Smooth muscle cell (in vitro differentiated cells): Measurements from ENCODE around the gene ACTBL2. TPM values are rescaled to one million over a fixed set of nuclear protein-coding genes. Genes with fewer than 3 reads are reported as not detected.
A peak's percentile ranks its signal among the peaks of the same experiment; 100 is the strongest.
"Not testable (repeated sequence)": the region's sequence is repeated elsewhere in the genome, so short reads cannot be mapped to it uniquely, and the experiment has no call there.

Experiments
- DNase-seq: peaks from one replicate; lab custom pipeline; 2025; ENCODE audit not compliant: unreplicated experiment; lab: John Stamatoyannopoulos, UW
- H2AFZ ChIP-seq: fragments of 200-600 bp; sonication (generic); 2 replicates; pipeline ENCODE4 v1.6.0; 2016; ENCODE audit warnings: antibody characterized with exemption, low read depth, mild to moderate bottlenecking
- H3F3A ChIP-seq: fragments of 200-600 bp; sonication (generic); 2 replicates; pipeline ENCODE4 v1.6.0; 2017; ENCODE audit warnings: antibody characterized with exemption, low read depth
- H3K27ac ChIP-seq: fragments of 200-600 bp; sonication (generic); 2 replicates; pipeline ENCODE4 v1.5.1; 2016; ENCODE audit warnings: low read depth, mild to moderate bottlenecking
- H3K27me3 ChIP-seq: fragments of 200-600 bp; sonication (generic); 2 replicates; pipeline ENCODE4 v1.6.1; 2016; ENCODE audit warnings: low read depth, mild to moderate bottlenecking
- H3K36me3 ChIP-seq: fragments of 200-600 bp; sonication (generic); 2 replicates; pipeline ENCODE4 v1.5.1; 2016; ENCODE audit warnings: low read depth
- H3K4me1 ChIP-seq: fragments of 200-600 bp; sonication (generic); 2 replicates; pipeline ENCODE4 v1.5.1; 2016; ENCODE audit warnings: low read depth
- H3K4me2 ChIP-seq: fragments of 200-600 bp; sonication (generic); 2 replicates; pipeline ENCODE4 v1.6.0; 2016; ENCODE audit warnings: mild to moderate bottlenecking
- H3K4me3 ChIP-seq: fragments of 200-600 bp; sonication (generic); 2 replicates; pipeline ENCODE4 v1.5.1; 2016; ENCODE audit warnings: mild to moderate bottlenecking
- H3K79me2 ChIP-seq: fragments of 200-600 bp; sonication (generic); 2 replicates; pipeline ENCODE4 v1.6.0; 2016; ENCODE audit warnings: low read depth, mild to moderate bottlenecking
- H3K9ac ChIP-seq: fragments of 200-600 bp; sonication (generic); 2 replicates; pipeline ENCODE4 v1.6.0; 2016; ENCODE audit warnings: low read depth
- H3K9me3 ChIP-seq: fragments of 200-600 bp; sonication (generic); replicated peaks from 2 replicates; pipeline ENCODE4 v1.5.1; 2016; ENCODE audit warnings: low read depth
- H4K20me1 ChIP-seq: fragments of 200-600 bp; sonication (generic); 2 replicates; pipeline ENCODE4 v1.6.0; 2016; ENCODE audit warnings: low read depth
- CTCF ChIP-seq: fragments of 200-600 bp; sonication (generic); IDR thresholded peaks from 2 replicates; pipeline ENCODE4 v1.5.1; 2017; ENCODE audit warnings: borderline replicate concordance, mild to moderate bottlenecking, antibody characterized with exemption; ENCODE audit not compliant: insufficient read depth, poor library complexity, severe bottlenecking
- WGBS: methylation state at CpG from one replicate; pipeline ENCODE4 v1.1.7; 2016; ENCODE audit warnings: low lambda C conversion rate; 5-methylcytosine and 5-hydroxymethylcytosine counted together
- polyA plus RNA-seq: library from polyadenylated mRNA; unstranded; fragments of >200 nt; fragmentation: Nextera tagmentation; extraction: Ambion mirVana; gene quantifications from 2 replicates; pipeline ENCODE4 v1.2.1, GENCODE V29; 2016
- total RNA-seq: library from RNA; depleted of rRNA; stranded (reverse); fragments of >200 nt; gene quantifications from 2 replicates; pipeline ENCODE4 v1.2.3, GENCODE V29; 2014

ACTBL2 gene
- total and polyA plus RNA-seq, 2 experiments from 2014 or later = 1.3 to 3.6 TPM

- no peak for TF ChIP-seq CTCF
- Histone ChIP-seq H3K9ac (no peak overlapping the region), H3K27ac (peak overlapping the region; percentile 38), H3F3A (peaks cover 10% of the 10 kb centered on the region), H3K4me3 (no peak overlapping the region), H3K36me3 (no peaks in the 10 kb centered on the region), H3K9me3 (no peaks in the 10 kb centered on the region), H3K4me2 (peak overlapping the region; percentile 31), H3K27me3 (no peaks in the 10 kb centered on the region), H4K20me1 (no peaks in the 10 kb centered on the region), H2AFZ (no peak overlapping the region), H3K4me1 (peaks cover 13% of the 10 kb centered on the region), H3K79me2 (no peaks in the 10 kb centered on the region)
- no peak for DNase-seq
- 83% methylated on average over 5 of the region's 5 CpGs for WGBS
Measured at GRCh38 chr5:57468481-57469163, 14.0 kb downstream of the ACTBL2 start.

GRCh38 chr5:57466544-57466943 lies 16.1 kb downstream of the ACTBL2 start:
- H2AFZ ChIP-seq = peak overlapping the region; percentile 6
- H3K4me3 ChIP-seq = no peak overlapping the region
- peaks cover 10% of the 10 kb centered on the region for H3F3A ChIP-seq
- no peak for TF ChIP-seq CTCF
- WGBS = 8% methylated on average over 3 of the region's 3 CpGs
- peak overlapping the region; percentile 17 for H3K4me2 ChIP-seq
- H3K79me2 ChIP-seq = no peaks in the 10 kb centered on the region
- H3K9me3 ChIP-seq = no peaks in the 10 kb centered on the region
- H3K4me1 ChIP-seq = peaks cover 13% of the 10 kb centered on the region
- no peaks in the 10 kb centered on the region for H3K36me3 ChIP-seq
- H3K27me3 ChIP-seq = no peaks in the 10 kb centered on the region
- H3K27ac ChIP-seq = peak overlapping the region; percentile 17
- H4K20me1 ChIP-seq = no peaks in the 10 kb centered on the region
- H3K9ac ChIP-seq = no peak overlapping the region
- DNase-seq = no peak

GRCh38 chr5:57460056-57460455 lies 22.6 kb downstream of the ACTBL2 start:
- WGBS = 95% methylated on average over 3 of the region's 3 CpGs
- not testable (repeated sequence) for DNase-seq, H3K4me1 ChIP-seq, H3K9ac ChIP-seq, H3K9me3 ChIP-seq, H3K36me3 ChIP-seq, H3K79me2 ChIP-seq, H4K20me1 ChIP-seq, H3K4me3 ChIP-seq, H3K4me2 ChIP-seq, H3F3A ChIP-seq, H3K27ac ChIP-seq, H2AFZ ChIP-seq, H3K27me3 ChIP-seq

GRCh38 chr5:57458443-57458842 lies 24.2 kb downstream of the ACTBL2 start:
- DNase-seq = no peak
- H2AFZ ChIP-seq = no peak overlapping the region
- H3F3A ChIP-seq = no peaks in the 10 kb centered on the region
- no peaks in the 10 kb centered on the region for H4K20me1 ChIP-seq
- no peak overlapping the region for H3K27ac ChIP-seq
- H3K4me2 ChIP-seq = no peak overlapping the region
- H3K9ac ChIP-seq = no peak overlapping the region
- H3K79me2 ChIP-seq = no peaks in the 10 kb centered on the region
- H3K4me3 ChIP-seq = no peak overlapping the region
- H3K27me3 ChIP-seq = no peaks in the 10 kb centered on the region
- H3K4me1 ChIP-seq = no peaks in the 10 kb centered on the region
- H3K36me3 ChIP-seq = no peaks in the 10 kb centered on the region
- no peak for TF ChIP-seq CTCF
- no peaks in the 10 kb centered on the region for H3K9me3 ChIP-seq
